K562 (cell line): Measurements from ENCODE around the gene FAM110D. TPM values are rescaled to one million over a fixed set of nuclear protein-coding genes. Genes with fewer than 3 reads are reported as not detected.
A peak's percentile ranks its signal among the peaks of the same experiment; 100 is the strongest.

ENCODE experiments used
- BCLAF1 ChIP-seq, 2 experiments: fragments of 450-650 bp in 1 of 2; IDR thresholded peaks; 2 replicates each; pipeline ENCODE4 v1.6.1; 2011 to 2017; ENCODE audit warnings: low read depth in 2 of 2, antibody characterized with exemption in 1 of 2, borderline replicate concordance in 1 of 2, low read length in 1 of 2, mild to moderate bottlenecking in 1 of 2, mixed read lengths in 1 of 2; ENCODE audit not compliant: control insufficient read depth in 1 of 2
- EZH2 ChIP-seq: IDR thresholded peaks from 2 replicates; pipeline ENCODE4 v1.6.1; 2012; ENCODE audit warnings: low read depth, mild to moderate bottlenecking, inconsistent platforms, low read length, borderline replicate concordance
- FUS ChIP-seq: fragments of 200-400 bp; formaldehyde crosslinking; optimal IDR thresholded peaks from 2 replicates; pipeline ENCODE3; 2017; ENCODE audit warnings: low read depth, low read length
- HLTF ChIP-seq: fragments of 450-650 bp; IDR thresholded peaks from 2 replicates; pipeline ENCODE4 v1.6.1; 2016
- NCOA1 ChIP-seq: fragments of 450-650 bp; IDR thresholded peaks from 2 replicates; pipeline ENCODE4 v1.6.1; 2016; ENCODE audit warnings: low read depth
- NR2C2 ChIP-seq, 2 experiments: fragments of 200-800 bp in 1 of 2; sonication (Bioruptor generic) in 1 of 2; sonication (generic) in 1 of 2; formaldehyde crosslinking in 1 of 2; IDR thresholded peaks; 2 replicates each; pipeline versions ENCODE4 v1.6.1 to v1.8.0; 2016 to 2022; ENCODE audit warnings: mild to moderate bottlenecking in 1 of 2, missing compliant biosample characterization in 1 of 2, missing genetic modification characterization in 1 of 2, missing genetic modification reagents in 1 of 2
- PPARD ChIP-seq: fragments of 250-450 bp; sonication (Bioruptor Pico); IDR thresholded peaks from 2 replicates; pipeline ENCODE4 v1.8.0; 2022; ENCODE audit warnings: inconsistent platforms, mild to moderate bottlenecking, moderate library complexity
- PRMT5 ChIP-seq: sonication (generic); formaldehyde crosslinking; IDR thresholded peaks from 2 replicates; pipeline ENCODE4 v1.5.0; 2020; ENCODE audit warnings: missing genetic modification reagents
- SMARCA5 ChIP-seq: fragments of 450-650 bp; IDR thresholded peaks from 2 replicates; pipeline ENCODE4 v1.6.1; 2016
- SMC3 ChIP-seq: conservative IDR thresholded peaks from 2 replicates; pipeline ENCODE4 v1.6.1; 2011; ENCODE audit warnings: low read depth, low read length, improper control_type of control experiment; ENCODE audit not compliant: insufficient read depth
- TEAD1 ChIP-seq, 2 experiments: fragments of 450-650 bp in 1 of 2; sonication (generic) in 1 of 2; formaldehyde crosslinking; IDR thresholded peaks; 2 replicates each; pipeline versions ENCODE4 v1.4.0 to v1.8.0; 2020 to 2022; ENCODE audit warnings: mild to moderate bottlenecking in 2 of 2, missing genetic modification reagents in 1 of 2
- UBTF ChIP-seq, 2 experiments: IDR thresholded peaks; 2 replicates each; pipeline ENCODE4 v1.6.1; 2012; ENCODE audit warnings: improper control_type of control experiment in 2 of 2, low read depth in 2 of 2, low read length in 2 of 2, borderline replicate concordance in 1 of 2
- ZNF253 ChIP-seq: fragments of 250-450 bp; sonication (Bioruptor Pico); conservative IDR thresholded peaks from 2 replicates; pipeline ENCODE4 v1.6.1; 2021; ENCODE audit warnings: mild to moderate bottlenecking
- ZNF511 ChIP-seq: sonication (generic); formaldehyde crosslinking; IDR thresholded peaks from 2 replicates; pipeline ENCODE4 v1.8.0; 2022; ENCODE audit warnings: mild to moderate bottlenecking, missing genetic modification reagents
- polyA plus RNA-seq, 8 experiments: library from polyadenylated mRNA; depleted of rRNA in 4 of 8; stranded (reverse) in 5 of 8; unstranded in 3 of 8; fragments of >200 nt; fragmentation: Nextera tagmentation in 2 of 8; fragmentation: Illumina TruSeq in 1 of 8; extraction: Ambion mirVana in 2 of 8; extraction: Trizol in 1 of 8; gene quantifications; 2 replicates each; pipeline versions ENCODE4 v1.2.1 to v1.2.3, GENCODE V29; 2011 to 2014; ENCODE audit warnings: inconsistent platforms in 1 of 8, missing spikeins in 1 of 8
- total RNA-seq, 7 experiments: library from RNA; depleted of rRNA in 6 of 7; stranded (reverse); fragments of >200 nt in 6 of 7; fragmentation: Illumina TruSeq in 2 of 7; extraction: Trizol in 2 of 7; gene quantifications; 2 replicates each; pipeline versions ENCODE4 v1.2.1 to v1.2.3, GENCODE V29; 2011 to 2021; ENCODE audit warnings: low replicate concordance in 1 of 7
- TF ChIP-seq, protein P1 (sequence below): fragments of 250-450 bp; sonication (Bioruptor Pico); IDR thresholded peaks from 2 replicates; pipeline ENCODE4 v1.4.0; 2020; ENCODE audit warnings: borderline replicate concordance
- TF ChIP-seq, protein P2 (sequence below): sonication (generic); formaldehyde crosslinking; IDR thresholded peaks from 2 replicates; pipeline ENCODE4 v1.8.0; 2022; ENCODE audit warnings: mild to moderate bottlenecking, low read depth, missing genetic modification reagents

Gene FAM110D
- total and polyA plus RNA-seq, 9 of the 15 experiments (the other 6 are each of a cell fraction or from before 2014, with no cell fraction given): 0.04 to 1.1 (median 0.33) TPM

DNA sequence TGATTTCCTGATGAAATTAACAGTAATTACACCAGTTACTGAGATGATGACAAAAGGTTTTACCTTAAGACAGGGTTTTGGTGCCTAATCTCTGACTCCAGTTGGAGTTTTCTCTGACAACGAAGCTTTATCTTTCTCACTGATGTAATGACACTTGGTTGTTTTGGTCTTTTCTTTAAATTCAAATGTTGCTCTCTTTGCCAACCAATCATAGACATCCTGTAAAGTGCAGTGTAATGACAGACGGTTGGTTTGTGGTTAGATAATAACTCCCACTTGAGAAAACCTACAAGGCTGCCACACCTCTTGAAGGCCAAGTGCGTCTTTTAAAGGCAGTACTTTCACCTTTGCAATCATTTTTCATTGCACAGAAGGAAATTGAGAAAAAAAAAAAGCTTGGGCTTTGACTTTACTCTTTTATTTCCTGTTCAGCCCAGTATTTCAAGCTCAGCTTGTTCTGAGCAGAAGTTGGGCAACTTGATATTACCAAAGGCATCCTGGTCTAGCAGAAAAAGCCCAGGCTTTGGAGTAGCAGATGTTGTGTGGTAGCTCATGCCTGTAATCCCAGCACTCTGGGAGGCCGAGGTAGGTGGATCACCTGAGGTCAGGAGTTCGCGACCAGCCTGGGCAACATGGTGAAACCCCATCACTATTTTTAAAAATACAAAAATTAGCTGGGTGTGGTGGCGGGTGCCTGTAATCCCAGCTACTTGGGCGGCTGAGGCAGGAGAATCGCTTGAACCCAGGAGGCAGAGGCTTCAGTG is 32.4 kb upstream of the FAM110D start (continued):
- TF ChIP-seq BCLAF1 (IDR thresholded peaks at IDR 0.05; ENCODE audit: borderline replicate concordance in 1 of 2, control insufficient read depth in 1 of 2, low read depth in 2 of 2, low read length in 1 of 2): 0 out of 4 replicates have a peak, but pooled peaks of 1 of the 2 experiments have one; percentile 63
- TF ChIP-seq NR2C2 (CRISPR knock-in tag; IDR thresholded peaks at IDR 0.05): 0 out of 2 replicates have a peak, but pooled peaks have one; percentile 21
- peak; percentile 81 for TF ChIP-seq NR2C2 (tag; IDR thresholded peaks at IDR 0.05)
- no peak for TF ChIP-seq FUS
- TF ChIP-seq, protein P1, sequence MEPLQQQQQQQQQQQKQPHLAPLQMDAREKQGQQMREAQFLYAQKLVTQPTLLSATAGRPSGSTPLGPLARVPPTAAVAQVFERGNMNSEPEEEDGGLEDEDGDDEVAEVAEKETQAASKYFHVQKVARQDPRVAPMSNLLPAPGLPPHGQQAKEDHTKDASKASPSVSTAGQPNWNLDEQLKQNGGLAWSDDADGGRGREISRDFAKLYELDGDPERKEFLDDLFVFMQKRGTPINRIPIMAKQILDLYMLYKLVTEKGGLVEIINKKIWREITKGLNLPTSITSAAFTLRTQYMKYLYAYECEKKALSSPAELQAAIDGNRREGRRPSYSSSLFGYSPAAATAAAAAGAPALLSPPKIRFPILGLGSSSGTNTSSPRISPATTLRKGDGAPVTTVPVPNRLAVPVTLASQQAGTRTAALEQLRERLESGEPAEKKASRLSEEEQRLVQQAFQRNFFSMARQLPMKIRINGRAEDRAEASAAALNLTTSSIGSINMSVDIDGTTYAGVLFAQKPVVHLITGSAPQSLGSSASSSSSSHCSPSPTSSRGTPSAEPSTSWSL: no peak
- TF ChIP-seq HLTF: peak; percentile 37; the same call in 1 of the 2 replicates
- TF ChIP-seq TEAD1 (CRISPR knock-in tag; IDR thresholded peaks at IDR 0.05): peak; percentile 22 to 48; a peak in 1 of 4 replicates
- TF ChIP-seq SMC3: no peak
- TF ChIP-seq, protein P2, sequence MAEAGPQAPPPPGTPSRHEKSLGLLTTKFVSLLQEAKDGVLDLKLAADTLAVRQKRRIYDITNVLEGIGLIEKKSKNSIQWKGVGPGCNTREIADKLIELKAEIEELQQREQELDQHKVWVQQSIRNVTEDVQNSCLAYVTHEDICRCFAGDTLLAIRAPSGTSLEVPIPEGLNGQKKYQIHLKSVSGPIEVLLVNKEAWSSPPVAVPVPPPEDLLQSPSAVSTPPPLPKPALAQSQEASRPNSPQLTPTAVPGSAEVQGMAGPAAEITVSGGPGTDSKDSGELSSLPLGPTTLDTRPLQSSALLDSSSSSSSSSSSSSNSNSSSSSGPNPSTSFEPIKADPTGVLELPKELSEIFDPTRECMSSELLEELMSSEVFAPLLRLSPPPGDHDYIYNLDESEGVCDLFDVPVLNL (CRISPR knock-in tag): no peak
- no peak for TF ChIP-seq ZNF253 (CRISPR knock-in tag)
- no peak for TF ChIP-seq PPARD (CRISPR knock-in tag)
- TF ChIP-seq UBTF (IDR thresholded peaks at IDR 0.05; ENCODE audit: borderline replicate concordance in 1 of 2, low read depth in 2 of 2, low read length in 2 of 2): 0 out of 4 replicates have a peak, but pooled peaks of 1 of the 2 experiments have one; percentile 23
- no peak for TF ChIP-seq ZNF511 (CRISPR knock-in tag)
- no peak; the same call in 1 of the 2 replicates for TF ChIP-seq EZH2
- peak; percentile 96 for TF ChIP-seq NCOA1
- no peak for TF ChIP-seq PRMT5 (CRISPR knock-in tag)
- no peak for TF ChIP-seq SMARCA5
